WTC11 (cell line): ENCODE data around the gene SGIP1. TPM values are rescaled to one million over a fixed set of nuclear protein-coding genes. Genes with fewer than 3 reads are reported as not detected.

Experiments
- ATAC-seq: fragments of 200-7000 bp; cut with Tn5 transposase; 2 replicates; pipeline ENCODE4 v1.10.0; 2021; ENCODE audit warnings: mild to moderate bottlenecking, moderate library complexity
- CTCF ChIA-PET: fragments of 300-600 bp; sonication (Branson Sonifier 250); formaldehyde crosslinking; loops from one replicate; lab custom pipeline; 2021; ENCODE audit warnings: antibody characterized with exemption; lab: Charles Lee
- POLR2A ChIA-PET: fragments of 350-600 bp; sonication (Branson Sonifier 250); formaldehyde crosslinking; loops from one replicate; lab custom pipeline; 2021; ENCODE audit warnings: antibody characterized with exemption; lab: Charles Lee
- DNase-seq: peaks from one replicate; pipeline ENCODE4 v3.0.0; 2021; ENCODE audit warnings: low spot score
- H3K27ac Mint-ChIP-seq: 2 replicates; pipeline ENCODE4 v1.8.0; 2021; ENCODE audit warnings: mixed read lengths
- H3K27me3 Mint-ChIP-seq: 2 replicates; pipeline ENCODE4 v1.8.0; 2021; ENCODE audit warnings: low read depth, mild to moderate bottlenecking, moderate library complexity, mixed read lengths
- H3K36me3 Mint-ChIP-seq: 2 replicates; pipeline ENCODE4 v1.8.0; 2021; ENCODE audit warnings: mixed read lengths
- H3K4me1 Mint-ChIP-seq: 2 replicates; pipeline ENCODE4 v1.8.0; 2022; ENCODE audit warnings: mixed read lengths
- H3K4me3 Mint-ChIP-seq: 2 replicates; pipeline ENCODE4 v1.8.0; 2021; ENCODE audit warnings: mild to moderate bottlenecking, moderate library complexity, mixed read lengths
- H3K9me3 Mint-ChIP-seq: 2 replicates; pipeline ENCODE4 v1.8.0; 2021; ENCODE audit warnings: mixed read lengths
- ESRRA ChIP-seq: sonication (generic); formaldehyde crosslinking; IDR thresholded peaks from 2 replicates; pipeline ENCODE4 v1.8.1; 2022; ENCODE audit warnings: mild to moderate bottlenecking, missing genetic modification reagents, borderline replicate concordance
- FOXK1 ChIP-seq: sonication (generic); formaldehyde crosslinking; IDR thresholded peaks from 2 replicates; pipeline ENCODE4 v1.8.0; 2022; ENCODE audit warnings: mild to moderate bottlenecking, moderate library complexity, missing genetic modification reagents
- FOXP1 ChIP-seq: sonication (generic); formaldehyde crosslinking; IDR thresholded peaks from 2 replicates; pipeline ENCODE4 v1.8.0; 2022; ENCODE audit warnings: missing genetic modification reagents, mild to moderate bottlenecking, moderate library complexity, borderline replicate concordance
- GTF2I ChIP-seq: fragments of 250-450 bp; sonication (Bioruptor Pico); conservative IDR thresholded peaks from 2 replicates; pipeline ENCODE4 v1.4.0; 2021; ENCODE audit warnings: mild to moderate bottlenecking
- IRF1 ChIP-seq: sonication (generic); formaldehyde crosslinking; IDR thresholded peaks from 2 replicates; pipeline ENCODE4 v1.8.0; 2023; ENCODE audit warnings: missing genetic modification reagents
- JUN ChIP-seq: sonication (generic); formaldehyde crosslinking; IDR thresholded peaks from 2 replicates; pipeline ENCODE4 v1.8.0; 2023; ENCODE audit warnings: mild to moderate bottlenecking, missing genetic modification reagents
- KAT7 ChIP-seq: sonication (generic); formaldehyde crosslinking; IDR thresholded peaks from 2 replicates; pipeline ENCODE4 v1.8.1; 2023; ENCODE audit warnings: missing genetic modification reagents, mild to moderate bottlenecking, borderline replicate concordance
- MYBL2 ChIP-seq: sonication (generic); formaldehyde crosslinking; IDR thresholded peaks from 2 replicates; pipeline ENCODE4 v1.8.1; 2023; ENCODE audit warnings: mild to moderate bottlenecking, moderate library complexity, missing genetic modification reagents
- NFE2L1 ChIP-seq: sonication (generic); formaldehyde crosslinking; IDR thresholded peaks from 2 replicates; pipeline ENCODE4 v1.8.1; 2023; ENCODE audit warnings: missing genetic modification reagents
- OVOL2 ChIP-seq: fragments of 250-450 bp; sonication (Bioruptor Pico); IDR thresholded peaks from 2 replicates; pipeline ENCODE4 v1.9.0; 2021; ENCODE audit warnings: mild to moderate bottlenecking, borderline replicate concordance
- SMAD3 ChIP-seq: sonication (generic); formaldehyde crosslinking; IDR thresholded peaks from 2 replicates; pipeline ENCODE4 v1.8.0; 2022; ENCODE audit warnings: missing genetic modification reagents, mild to moderate bottlenecking, borderline replicate concordance
- USF2 ChIP-seq: sonication (generic); formaldehyde crosslinking; IDR thresholded peaks from 2 replicates; pipeline ENCODE4 v1.8.1; 2023; ENCODE audit warnings: mild to moderate bottlenecking, missing genetic modification reagents, moderate library complexity
- ZBTB43 ChIP-seq: sonication (generic); formaldehyde crosslinking; IDR thresholded peaks from 2 replicates; pipeline ENCODE4 v1.8.1; 2023; ENCODE audit warnings: mild to moderate bottlenecking, missing genetic modification reagents
- ZNF138 ChIP-seq: sonication (generic); formaldehyde crosslinking; conservative IDR thresholded peaks from 2 replicates; pipeline ENCODE4 v1.8.1; 2022; ENCODE audit warnings: mild to moderate bottlenecking, moderate library complexity, missing genetic modification reagents
- ZNF425 ChIP-seq: fragments of 250-450 bp; sonication (Bioruptor Pico); conservative IDR thresholded peaks from 2 replicates; pipeline ENCODE4 v1.9.0; 2021; ENCODE audit warnings: mild to moderate bottlenecking
- ZNF532 ChIP-seq: fragments of 250-450 bp; sonication (Bioruptor Pico); IDR thresholded peaks from 2 replicates; pipeline ENCODE4 v1.9.0; 2021; ENCODE audit warnings: mild to moderate bottlenecking, borderline replicate concordance
- total RNA-seq: library from RNA; stranded (reverse); gene quantifications from 3 replicates; pipeline ENCODE4 v1.2.3, GENCODE V29; 2021

SGIP1 gene
- total RNA-seq, 1 experiment from 2014 or later, result 3.9 TPM

- no peak for TF ChIP-seq ZBTB43 (CRISPR knock-in tag)
- TF ChIP-seq FOXK1 (CRISPR knock-in tag), result no peak
- TF ChIP-seq KAT7 (CRISPR knock-in tag), result no peak
- TF ChIP-seq ESRRA (CRISPR knock-in tag), result no peak
These were observed 197.4 kb downstream of the SGIP1 start (continued) for GRCh38 chr1:66731170-66731865.

GRCh38 chr1:66732407-66733166 is 198.6 kb downstream of the SGIP1 start:
- H3K4me1 Mint-ChIP-seq, result peaks cover 10% of the 10 kb centered on the region
- CTCF ChIA-PET, result interaction anchor here (0.9 to 1.6 kb wide), 2 partner anchors 125 to 228 kb away, joined by 3 to 4 read pairs; no protein-coding TSS in a partner anchor
- POLR2A ChIA-PET, result interaction anchor here (0.7 kb wide), 1 partner anchor 197 kb away, joined by 3 read pairs; no protein-coding TSS in a partner anchor

More at GRCh38 chr1:66732407-66733166, 198.6 kb downstream of the SGIP1 start:
- H3K27ac Mint-ChIP-seq, result no peak overlapping the region
- H3K36me3 Mint-ChIP-seq, result no peaks in the 10 kb centered on the region
- no peaks in the 10 kb centered on the region for H3K27me3 Mint-ChIP-seq
- peaks cover 6% of the 10 kb centered on the region for H3K9me3 Mint-ChIP-seq
- no peak overlapping the region for H3K4me3 Mint-ChIP-seq
- TF ChIP-seq SMAD3, result no peak
- no peak for TF ChIP-seq ZNF532
- no peak for TF ChIP-seq ZNF425 (CRISPR knock-in tag)
- TF ChIP-seq IRF1 (CRISPR knock-in tag), result no peak
- no peak for TF ChIP-seq FOXK1 (CRISPR knock-in tag)
- no peak for TF ChIP-seq OVOL2 (CRISPR knock-in tag)
- TF ChIP-seq NFE2L1 (CRISPR knock-in tag), result no peak
- no peak for TF ChIP-seq ZBTB43 (CRISPR knock-in tag)
- TF ChIP-seq FOXP1 (CRISPR knock-in tag), result no peak
- no peak for TF ChIP-seq MYBL2 (CRISPR knock-in tag)
- TF ChIP-seq JUN (CRISPR knock-in tag), result no peak
- TF ChIP-seq GTF2I, result no peak
- TF ChIP-seq USF2 (CRISPR knock-in tag), result no peak
- no peak for TF ChIP-seq ZNF138 (CRISPR knock-in tag)
- DNase-seq, result no peak
- ATAC-seq, result no peak
